ENCODE data around the gene ZNF618.

The ZNF618 gene

GRCh38 chr9:114002271-114002985, 126.3 kb downstream of the ZNF618 start:
- DNase-seq (ENCODE audit: low spot score), result no peak

GRCh38 chr9:114002986-114003350, 126.9 kb downstream of the ZNF618 start:
- no peak for DNase-seq (ENCODE audit: low spot score)

- no peak for DNase-seq (ENCODE audit: low spot score)
Observed at GRCh38 chr9:114003351-114003750, 127.2 kb downstream of the ZNF618 start.

- no peak for DNase-seq (ENCODE audit: low spot score)
Observed at GRCh38 chr9:114003758-114004157, 127.6 kb downstream of the ZNF618 start.

- DNase-seq (ENCODE audit: low spot score), result no peak
Observed at GRCh38 chr9:114004221-114004716, 128.2 kb downstream of the ZNF618 start.

GRCh38 chr9:114005371-114006154, 129.5 kb downstream of the ZNF618 start:
- DNase-seq (ENCODE audit: low spot score), result no peak

- DNase-seq (ENCODE audit: low spot score), result no peak
Observed at GRCh38 chr9:114006155-114006550, 130.0 kb downstream of the ZNF618 start.

- DNase-seq (ENCODE audit: low spot score), result no peak
Observed at GRCh38 chr9:114006931-114007691, 131.0 kb downstream of the ZNF618 start.

- DNase-seq (ENCODE audit: low spot score), result no peak
Observed at GRCh38 chr9:114007991-114008666, 132.0 kb downstream of the ZNF618 start.

GRCh38 chr9:114008667-114009410, 132.7 kb downstream of the ZNF618 start:
- DNase-seq (ENCODE audit: low spot score), result no peak

- DNase-seq (ENCODE audit: low spot score), result no peak
Observed at GRCh38 chr9:114011313-114011712, 135.2 kb downstream of the ZNF618 start.

- no peak for DNase-seq (ENCODE audit: low spot score)
Observed at GRCh38 chr9:114012126-114012525, 136.0 kb downstream of the ZNF618 start.

- no peak for DNase-seq (ENCODE audit: low spot score)
Observed at GRCh38 chr9:114014044-114014443, 137.9 kb downstream of the ZNF618 start.

- DNase-seq (ENCODE audit: low spot score), result no peak
Observed at GRCh38 chr9:114015607-114016006, 139.5 kb downstream of the ZNF618 start.

GRCh38 chr9:114016101-114016500, 140.0 kb downstream of the ZNF618 start:
- DNase-seq (ENCODE audit: low spot score), result no peak

- no peak for DNase-seq (ENCODE audit: low spot score)
Observed at GRCh38 chr9:114016629-114017423, 140.7 kb downstream of the ZNF618 start.

- no peak for DNase-seq (ENCODE audit: low spot score)
Observed at GRCh38 chr9:114017741-114018715, 141.9 kb downstream of the ZNF618 start.

GRCh38 chr9:114021578-114021977, 145.5 kb downstream of the ZNF618 start:
- no peak for DNase-seq (ENCODE audit: low spot score)

- DNase-seq (ENCODE audit: low spot score), result no peak
Observed at GRCh38 chr9:114023961-114024360, 147.9 kb downstream of the ZNF618 start.

Data from SW480 (cell line).